H9 (cell line): ENCODE data around the gene PLA2G4C. TPM values are rescaled to one million over a fixed set of nuclear protein-coding genes. Genes with fewer than 3 reads are reported as not detected.

ENCODE experiments used
- DNase-seq: peaks from one replicate; pipeline ENCODE4 v3.0.0-alpha.2; 2017
- H2AFZ ChIP-seq: one replicate; pipeline ENCODE4 v1.6.1; 2013; ENCODE audit warnings: mild to moderate bottlenecking, low read length, control low read depth, moderate library complexity
- H2AK5ac ChIP-seq: 2 replicates; pipeline ENCODE4 v1.6.1; 2013; ENCODE audit warnings: low read length, control low read depth, mixed read lengths; ENCODE audit not compliant: insufficient read length
- H2BK120ac ChIP-seq: one replicate; pipeline ENCODE4 v1.6.1; 2013; ENCODE audit warnings: low read depth, mild to moderate bottlenecking, low read length, control low read depth, inconsistent platforms; ENCODE audit not compliant: poor library complexity, severe bottlenecking
- H2BK12ac ChIP-seq: 2 replicates; pipeline ENCODE4 v1.6.1; 2013; ENCODE audit warnings: low read length, control low read depth, mixed read lengths, low read depth; ENCODE audit not compliant: insufficient read length
- H2BK15ac ChIP-seq: 2 replicates; pipeline ENCODE4 v1.6.1; 2013; ENCODE audit warnings: low read depth, low read length, control low read depth
- H2BK20ac ChIP-seq: one replicate; pipeline ENCODE4 v1.6.1; 2013; ENCODE audit warnings: low read depth, mild to moderate bottlenecking, low read length, control low read depth, inconsistent platforms; ENCODE audit not compliant: poor library complexity, severe bottlenecking
- H2BK5ac ChIP-seq: 2 replicates; pipeline ENCODE4 v1.6.1; 2013; ENCODE audit warnings: low read length, control low read depth, mixed read lengths; ENCODE audit not compliant: insufficient read length
- H3K14ac ChIP-seq: 2 replicates; pipeline ENCODE4 v1.6.1; 2013; ENCODE audit warnings: low read length, control low read depth; ENCODE audit not compliant: insufficient read depth
- H3K18ac ChIP-seq: 2 replicates; pipeline ENCODE4 v1.6.1; 2013; ENCODE audit warnings: low read depth, mild to moderate bottlenecking, mixed read lengths, low read length, control low read depth; ENCODE audit not compliant: insufficient read length
- H3K23ac ChIP-seq: 2 replicates; pipeline ENCODE4 v1.6.1; 2013; ENCODE audit warnings: low read length, control low read depth, mixed read lengths, low read depth; ENCODE audit not compliant: insufficient read length
- H3K23me2 ChIP-seq: 2 replicates; pipeline ENCODE4 v1.6.1; 2013; ENCODE audit warnings: low read depth, mild to moderate bottlenecking, mixed read lengths, low read length, control low read depth; ENCODE audit not compliant: insufficient read length, poor library complexity, severe bottlenecking
- H3K27ac ChIP-seq: 2 replicates; pipeline ENCODE4 v1.5.1; 2013; ENCODE audit warnings: low read length, control low read depth, mixed read lengths, low read depth; ENCODE audit not compliant: insufficient read length
- H3K27me3 ChIP-seq: 2 replicates; pipeline ENCODE4 v1.6.1; 2013; ENCODE audit warnings: low read length, control low read depth, inconsistent platforms; ENCODE audit not compliant: insufficient read depth
- H3K4ac ChIP-seq: 2 replicates; pipeline ENCODE4 v1.6.1; 2013; ENCODE audit warnings: low read depth, mild to moderate bottlenecking, control low read depth, inconsistent platforms, low read length, moderate library complexity
- H3K4me1 ChIP-seq: 2 replicates; pipeline ENCODE4 v1.6.1; 2013; ENCODE audit warnings: low read length, control low read depth, inconsistent platforms; ENCODE audit not compliant: insufficient read depth
- H3K4me2 ChIP-seq: 2 replicates; pipeline ENCODE4 v1.6.1; 2013; ENCODE audit warnings: low read length, control low read depth, mixed read lengths; ENCODE audit not compliant: insufficient read length, insufficient read depth
- H3K56ac ChIP-seq: 2 replicates; pipeline ENCODE4 v1.6.1; 2013; ENCODE audit warnings: low read depth, mild to moderate bottlenecking, mixed read lengths, low read length, control low read depth; ENCODE audit not compliant: insufficient read length
- H3K79me1 ChIP-seq: 2 replicates; pipeline ENCODE4 v1.6.1; 2013; ENCODE audit warnings: low read depth, mild to moderate bottlenecking, moderate library complexity, low read length, control low read depth, inconsistent platforms; ENCODE audit not compliant: insufficient read depth, poor library complexity, severe bottlenecking
- H3K79me2 ChIP-seq: 2 replicates; pipeline ENCODE4 v1.6.1; 2013; ENCODE audit warnings: low read length, control low read depth, inconsistent platforms; ENCODE audit not compliant: insufficient read depth
- H3K9ac ChIP-seq: 2 replicates; pipeline ENCODE4 v1.6.1; 2013; ENCODE audit warnings: low read length, control low read depth, mixed read lengths; ENCODE audit not compliant: insufficient read length; ENCODE audit errors: extremely low read depth
- H3K9me3 ChIP-seq: one replicate; pipeline ENCODE4 v1.6.1; 2013; ENCODE audit warnings: low read depth, low read length, inconsistent platforms; ENCODE audit not compliant: control insufficient read depth
- H3T11ph ChIP-seq: one replicate; pipeline ENCODE4 v1.6.1; 2013; ENCODE audit warnings: mild to moderate bottlenecking, low read length, control low read depth, inconsistent platforms
- H4K20me1 ChIP-seq: one replicate; pipeline ENCODE4 v1.6.1; 2013; ENCODE audit not compliant: control insufficient read depth, insufficient read length, insufficient read depth
- H4K5ac ChIP-seq: 2 replicates; pipeline ENCODE4 v1.6.1; 2013; ENCODE audit warnings: low read depth, mild to moderate bottlenecking, mixed read lengths, low read length, control low read depth; ENCODE audit not compliant: insufficient read length
- H4K8ac ChIP-seq: replicated peaks from 2 replicates; pipeline ENCODE4 v1.6.1; 2013; ENCODE audit warnings: low read length, control low read depth, mixed read lengths, low read depth; ENCODE audit not compliant: insufficient read length
- H4K91ac ChIP-seq: 2 replicates; pipeline ENCODE4 v1.6.1; 2013; ENCODE audit warnings: low read depth, mild to moderate bottlenecking, moderate library complexity, mixed read lengths, low read length, control low read depth; ENCODE audit not compliant: insufficient read length
- H3K27ac Mint-ChIP-seq, 3 experiments: 2 replicates in 2 of 3; 3 replicates in 1 of 3; pipeline ENCODE4 v1.8.0; 2020 to 2021; ENCODE audit warnings: mixed read lengths in 3 of 3, mild to moderate bottlenecking in 1 of 3, moderate library complexity in 1 of 3
- H3K27me3 Mint-ChIP-seq: 2 replicates; pipeline ENCODE4 v1.8.0; 2021; ENCODE audit warnings: low read depth, mild to moderate bottlenecking, moderate library complexity, mixed read lengths
- H3K36me3 Mint-ChIP-seq, 3 experiments: 2 replicates in 2 of 3; 3 replicates in 1 of 3; pipeline ENCODE4 v1.8.0; 2020 to 2021; ENCODE audit warnings: low read depth in 3 of 3, mixed read lengths in 3 of 3; ENCODE audit not compliant: insufficient read depth in 1 of 3
- H3K4me1 Mint-ChIP-seq, 2 experiments: 2 replicates each; pipeline ENCODE4 v1.8.0; 2020; ENCODE audit warnings: mixed read lengths in 2 of 2
- H3K4me3 Mint-ChIP-seq, 2 experiments: 2 replicates in 1 of 2; 3 replicates in 1 of 2; pipeline ENCODE4 v1.8.0; 2020 to 2021; ENCODE audit warnings: mild to moderate bottlenecking in 2 of 2, mixed read lengths in 2 of 2, moderate library complexity in 1 of 2
- H3K9me3 Mint-ChIP-seq, 2 experiments: 2 replicates in 1 of 2; 3 replicates in 1 of 2; pipeline ENCODE4 v1.8.0; 2020; ENCODE audit warnings: mild to moderate bottlenecking in 2 of 2, mixed read lengths in 2 of 2, moderate library complexity in 1 of 2
- CTCF ChIP-seq: fragments of 200-600 bp; sonication (generic); conservative IDR thresholded peaks from 3 replicates; pipeline ENCODE4 v1.8.0; 2021; ENCODE audit warnings: antibody characterized with exemption, mild to moderate bottlenecking
- WGBS: extraction: QIAGEN DNeasy Blood & Tissue Kit; methylation state at CpG from one replicate; pipeline ENCODE4 v1.1.7; 2013; ENCODE audit warnings: missing lambda C conversion rate, low lambda C conversion rate, mixed read lengths; ENCODE audit not compliant: insufficient read length; ENCODE audit errors: extremely low coverage; 5-methylcytosine and 5-hydroxymethylcytosine counted together
- total RNA-seq: library from RNA; stranded (reverse); gene quantifications from 2 replicates; pipeline ENCODE4 v1.2.1, GENCODE V29; 2021

The PLA2G4C gene
- total RNA-seq, 1 experiment from 2014 or later = 7.0 TPM

DNA sequence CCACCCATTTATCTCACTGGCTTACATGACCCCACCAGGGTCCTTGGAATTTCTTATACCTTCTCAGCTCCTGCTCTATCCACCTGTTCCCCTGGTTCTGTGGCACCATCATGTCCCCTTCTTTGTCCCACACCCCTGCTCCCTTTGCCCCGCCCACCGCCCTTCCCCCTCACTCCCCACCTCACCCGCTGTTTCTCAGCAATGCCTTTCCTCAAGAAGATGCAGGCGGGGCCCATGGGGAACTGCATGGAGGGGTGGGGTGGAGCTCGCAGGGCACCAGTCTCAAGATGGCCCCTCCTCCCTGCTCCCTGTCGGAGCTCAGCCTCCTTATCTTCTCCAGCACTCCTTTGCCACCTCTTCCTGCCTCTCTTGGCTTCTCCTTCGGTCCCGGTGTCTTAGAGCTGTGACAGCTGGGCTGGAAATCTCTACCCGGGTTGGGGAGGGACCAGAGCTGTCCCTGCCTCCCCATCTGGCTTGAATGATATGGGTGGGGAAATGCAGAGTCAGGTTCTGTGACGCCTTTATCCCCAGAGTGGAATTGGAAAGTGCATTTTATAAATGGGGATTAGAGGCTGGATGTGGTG lies 66.8 kb downstream of the PLA2G4C start, which contains the start of gene CABP5:
Gene CABP5 (minus strand): TSS at position 405 of the 584 bp plus-strand sequence. CDS start 157 bp downstream, at position 248.
- Histone ChIP-seq H3T11ph (no peak within 1 kb of the TSS), H3K18ac (no peak within 1 kb of the TSS)

More for the DNA sequence above, 66.8 kb downstream of the PLA2G4C start, which contains the start of gene CABP5:
- H3K9ac ChIP-seq = no peak within 1 kb of the TSS
- no peaks in the 10 kb centered on the region for H3K4me1 Mint-ChIP-seq
- no peak within 1 kb of the TSS for H2BK120ac ChIP-seq
- H3K9me3 Mint-ChIP-seq = peaks cover 9 to 14% of the 10 kb centered on the region in 2 experiments; a peak in 4 of 5 replicates
- no peak within 1 kb of the TSS for H3K4me3 Mint-ChIP-seq
- H3K79me2 ChIP-seq = no peaks in the 10 kb centered on the region
- H3K23me2 ChIP-seq = no peaks in the 10 kb centered on the region
- H4K20me1 ChIP-seq = no peaks in the 10 kb centered on the region
- H3K27ac ChIP-seq = no peak within 1 kb of the TSS
- H3K9me3 ChIP-seq = no peaks in the 10 kb centered on the region
- no peak within 1 kb of the TSS for H2BK20ac ChIP-seq
- no peak within 1 kb of the TSS for H3K4ac ChIP-seq
- no peaks in the 10 kb centered on the region; the same call in 1 of the 2 replicates for H3K4me1 ChIP-seq
- no CpG with 5 or more reads among the region's 10 CpGs for WGBS
- no peak within 1 kb of the TSS for H2AK5ac ChIP-seq
- no peak for TF ChIP-seq CTCF
- no peak within 1 kb of the TSS for H2BK5ac ChIP-seq
- no peak within 1 kb of the TSS; the same call in 1 of the 2 replicates for H3K14ac ChIP-seq
- no peak within 1 kb of the TSS for H2BK15ac ChIP-seq
- H3K23ac ChIP-seq = no peak within 1 kb of the TSS
- no peak within 1 kb of the TSS for H4K8ac ChIP-seq
- peaks cover 0 to 12% (median 7%) of the 10 kb centered on the region in 3 experiments; a peak in 5 of 7 replicates for H3K36me3 Mint-ChIP-seq
- H3K27me3 Mint-ChIP-seq = peaks cover 25% of the 10 kb centered on the region
- H3K56ac ChIP-seq = no peak within 1 kb of the TSS
- H2AFZ ChIP-seq = no peak within 1 kb of the TSS
- DNase-seq = no peak
- H3K27me3 ChIP-seq = no peaks in the 10 kb centered on the region
- no peak within 1 kb of the TSS for H3K4me2 ChIP-seq
- no peak within 1 kb of the TSS for H4K91ac ChIP-seq
- H2BK12ac ChIP-seq = no peak within 1 kb of the TSS
- no peaks in the 10 kb centered on the region for H3K79me1 ChIP-seq
- no peak within 1 kb of the TSS for H4K5ac ChIP-seq
- H3K27ac Mint-ChIP-seq = no peak within 1 kb of the TSS
